HPDE6-E6E7 (cell line): Measurements from ENCODE around the gene THSD4.
"Not testable (repeated sequence)": the region's sequence is repeated elsewhere in the genome, so short reads cannot be mapped to it uniquely, and the experiment has no call there.

ENCODE experiments used
- DNase-seq: peaks from one replicate; pipeline ENCODE4 v3.0.0; 2011; ENCODE audit warnings: missing footprints; ENCODE audit errors: extremely low spot score

THSD4 gene

GRCh38 chr15:71189718-71190117, 74.4 kb downstream of the THSD4 start:
- no peak for DNase-seq

DNA sequence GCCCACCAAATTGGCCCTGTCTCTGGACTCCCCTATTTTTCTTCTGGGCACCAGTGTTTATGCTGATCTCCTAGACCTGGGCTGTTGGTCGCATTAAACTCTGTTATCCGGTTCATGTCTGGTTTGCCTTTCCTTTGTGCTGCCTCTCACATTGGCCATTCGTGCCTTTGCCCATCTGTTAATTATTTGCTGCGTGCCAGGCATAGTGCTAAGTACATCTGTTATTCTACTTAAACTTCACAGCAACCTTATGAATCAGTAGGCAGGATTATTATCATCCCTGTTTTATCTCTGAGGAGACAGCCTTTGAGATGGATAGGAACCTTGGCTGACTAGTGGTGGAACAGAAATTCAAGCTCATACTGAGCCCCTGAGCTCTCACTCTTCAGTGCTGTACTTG, 76.0 kb downstream of the THSD4 start:
- no peak for DNase-seq

DNA sequence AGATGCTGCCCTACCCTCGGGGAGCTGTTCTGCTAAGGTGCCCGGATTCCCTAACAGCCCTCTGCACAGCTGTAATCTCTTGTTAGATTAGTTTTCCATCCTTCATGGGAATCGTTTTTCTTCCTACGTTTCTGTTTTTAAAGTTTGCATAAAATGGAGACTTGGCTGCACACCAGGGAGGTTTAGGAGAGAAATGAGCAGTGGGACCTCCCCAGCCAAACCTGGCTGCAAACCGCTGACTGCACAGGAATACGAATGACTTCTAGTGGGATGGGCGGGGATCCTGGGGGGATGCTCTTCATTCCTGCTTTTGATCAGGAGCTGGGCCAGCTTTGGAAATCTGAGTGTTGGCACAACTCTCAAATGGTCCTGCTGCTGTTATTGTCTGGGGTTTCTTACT, 77.5 kb downstream of the THSD4 start:
- no peak for DNase-seq

DNA sequence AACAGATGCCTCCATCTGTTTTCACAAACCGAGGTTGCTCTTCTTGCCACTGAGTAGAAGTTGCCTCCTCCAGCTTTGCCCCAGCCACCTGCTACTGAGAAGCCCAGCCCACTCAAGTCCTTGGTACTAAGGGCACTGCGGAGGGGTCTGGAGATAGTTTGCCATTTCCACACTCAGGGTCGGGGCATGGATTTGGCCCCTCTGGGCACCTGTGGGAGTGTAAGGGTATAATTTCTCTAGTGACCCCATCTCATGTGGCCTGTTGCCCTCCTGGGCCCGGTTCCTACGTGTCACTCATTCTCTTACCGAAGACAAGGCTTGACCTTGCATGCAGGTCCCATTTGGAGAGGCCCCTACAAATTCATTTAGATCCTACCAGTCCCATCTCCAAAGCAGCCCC, 79.0 kb downstream of the THSD4 start:
- DNase-seq = no peak

GRCh38 chr15:71195242-71195641, 80.0 kb downstream of the THSD4 start:
- peak; percentile 21 for DNase-seq

- no peak for DNase-seq
These were observed 82.3 kb downstream of the THSD4 start for GRCh38 chr15:71197620-71198019.

DNA sequence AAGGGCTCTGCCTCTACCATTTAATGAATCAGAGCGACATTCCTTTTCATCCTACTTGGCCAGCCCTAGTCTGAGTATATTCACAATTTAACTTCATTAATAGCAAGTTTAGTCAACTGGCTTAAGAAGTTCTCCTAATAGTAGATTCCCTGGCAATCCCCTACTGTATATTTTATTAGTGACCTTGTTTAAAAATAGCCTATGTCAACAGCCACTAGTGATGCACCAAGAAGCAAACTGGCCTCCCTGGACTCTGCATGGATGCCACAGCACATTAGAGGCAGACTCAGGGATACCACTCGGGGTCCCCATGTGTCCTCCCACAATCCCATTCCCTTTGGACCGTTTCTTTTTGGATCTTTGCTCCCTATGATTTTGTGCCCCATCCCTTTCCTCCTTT, 83.6 kb downstream of the THSD4 start:
- DNase-seq = no peak

GRCh38 chr15:71199384-71200351, 84.4 kb downstream of the THSD4 start:
- no peak for DNase-seq

GRCh38 chr15:71201477-71201876, 86.2 kb downstream of the THSD4 start:
- DNase-seq = no peak

- DNase-seq = no peak
These were observed 87.4 kb downstream of the THSD4 start for GRCh38 chr15:71202712-71203111.

DNA sequence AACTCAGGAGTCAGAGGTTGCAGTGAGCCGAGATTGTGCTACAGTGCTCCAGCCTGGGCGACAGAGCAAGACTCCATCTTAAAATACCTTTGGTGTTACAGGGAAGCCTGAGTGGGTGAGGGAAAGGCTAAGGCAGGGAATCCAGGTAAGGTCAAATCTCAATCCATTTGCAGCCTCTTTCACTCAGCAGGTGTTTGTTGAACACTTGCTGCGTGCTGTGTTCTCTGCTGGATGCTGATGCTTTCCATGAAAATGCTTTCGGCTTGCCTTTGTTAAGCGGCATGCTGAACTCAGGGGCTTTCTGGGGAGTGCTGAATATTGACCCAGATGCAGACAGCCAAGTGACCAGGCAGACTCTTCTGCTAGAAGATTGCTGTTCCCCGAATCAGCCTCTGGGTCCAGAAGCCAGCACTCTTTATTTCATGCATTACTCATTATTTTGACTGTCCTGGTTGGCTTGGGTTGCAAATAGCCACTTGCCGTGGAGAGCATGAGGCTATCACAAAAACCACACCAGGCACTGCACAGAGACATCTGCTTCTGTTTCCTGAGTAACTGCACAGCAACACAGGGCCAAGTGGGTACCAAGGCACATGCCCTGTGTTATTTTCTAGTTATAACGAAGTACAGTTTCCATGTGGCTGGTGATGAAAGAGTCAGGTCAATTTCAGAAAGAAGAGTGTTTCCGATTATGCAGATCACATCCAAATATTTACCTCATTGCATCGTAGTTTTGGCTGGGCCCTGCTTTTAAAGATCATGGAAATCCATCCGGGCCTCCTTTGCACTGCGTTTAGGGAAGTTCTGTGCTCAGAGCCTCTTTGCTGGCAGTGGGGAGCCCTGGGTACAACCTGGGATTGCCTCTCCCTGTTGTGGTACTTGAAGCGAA, 88.6 kb downstream of the THSD4 start:
- no peak for DNase-seq

DNA sequence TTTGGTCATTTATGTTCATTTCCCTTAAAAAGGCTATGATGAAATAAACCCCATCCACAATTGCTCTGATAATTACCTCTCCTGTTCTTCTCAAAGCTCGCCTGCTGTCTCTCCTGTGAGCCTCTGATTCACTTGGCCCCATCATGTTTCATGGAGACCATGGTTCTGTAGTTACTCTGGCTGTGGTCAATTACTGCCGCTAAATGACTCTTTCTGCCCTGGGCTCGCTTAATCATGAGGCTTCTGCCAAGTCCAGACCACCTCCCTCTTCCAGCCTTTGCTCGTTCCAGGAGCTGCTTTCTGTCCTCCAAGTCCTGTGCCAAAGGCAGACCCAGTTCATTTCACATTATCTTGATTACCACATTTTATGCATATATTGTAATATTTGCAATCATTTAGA, 91.9 kb downstream of the THSD4 start:
- no peak for DNase-seq

GRCh38 chr15:71212146-71212545, 96.9 kb downstream of the THSD4 start:
- no peak for DNase-seq

GRCh38 chr15:71213943-71214342, 98.7 kb downstream of the THSD4 start:
- DNase-seq = not testable (repeated sequence)

DNA sequence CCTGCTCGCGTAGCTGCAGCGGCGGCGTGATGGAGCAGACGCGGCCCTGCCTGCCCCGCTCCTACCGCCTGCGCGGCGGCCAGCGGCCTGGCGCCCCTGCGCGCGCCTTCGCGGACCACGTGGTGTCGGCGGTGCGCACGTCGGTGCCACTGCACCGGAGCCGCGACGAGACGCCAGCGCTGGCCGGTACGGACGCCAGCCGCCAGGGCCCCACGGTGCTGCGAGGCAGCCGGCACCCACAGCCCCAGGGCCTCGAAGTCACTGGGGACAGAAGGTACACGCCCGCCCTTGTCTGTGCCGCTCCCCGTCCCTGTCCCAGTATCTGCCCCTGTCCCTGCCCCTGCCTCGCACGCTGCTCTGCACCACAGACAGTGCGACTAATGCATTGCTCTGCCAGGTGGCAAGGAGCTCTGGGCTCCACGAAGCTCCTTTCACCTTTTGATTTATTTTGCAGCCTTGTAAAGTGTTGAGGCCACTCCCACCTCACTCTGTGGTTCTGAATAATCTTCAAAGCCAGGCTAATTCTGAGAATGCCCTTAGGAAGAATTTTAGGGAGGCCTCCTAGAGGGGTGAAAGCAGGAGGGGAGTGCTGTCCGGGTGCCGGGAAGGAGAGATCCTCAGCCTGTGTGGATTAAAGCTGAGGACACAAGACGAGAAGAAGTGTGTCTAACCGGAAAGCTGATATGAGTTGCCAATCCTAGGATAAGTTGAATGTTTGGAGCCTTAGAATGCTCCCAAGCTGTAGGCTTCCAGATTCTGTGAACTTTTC, 100.0 kb downstream of the THSD4 start:
- no peak for DNase-seq

- no peak for DNase-seq
These were observed 103.1 kb downstream of the THSD4 start for GRCh38 chr15:71218272-71218805.

- no peak for DNase-seq
These were observed 103.8 kb downstream of the THSD4 start for GRCh38 chr15:71219101-71219500.

DNA sequence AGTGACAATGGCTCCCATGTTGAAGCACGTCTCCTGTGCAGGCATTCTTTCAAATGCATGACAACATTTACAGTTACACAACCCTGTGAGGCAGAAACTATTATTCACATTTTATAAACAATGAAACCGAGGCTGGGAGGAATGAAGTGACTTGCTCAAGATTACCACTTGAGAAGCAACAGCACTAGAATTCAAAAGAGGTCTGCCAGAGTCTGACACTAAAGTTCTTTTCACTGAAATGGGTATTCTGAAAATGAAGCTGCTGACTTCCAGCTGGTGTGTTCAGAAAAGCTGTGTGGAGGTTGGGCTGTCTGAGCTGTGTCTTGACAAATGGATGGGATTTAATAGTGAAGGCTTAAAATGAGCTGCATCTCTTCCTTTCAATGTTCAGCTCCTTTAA, 104.4 kb downstream of the THSD4 start:
- no peak for DNase-seq

- DNase-seq = no peak
These were observed 105.6 kb downstream of the THSD4 start for GRCh38 chr15:71220828-71221227.

GRCh38 chr15:71221417-71221816, 106.1 kb downstream of the THSD4 start:
- no peak for DNase-seq

GRCh38 chr15:71223516-71223915, 108.2 kb downstream of the THSD4 start:
- DNase-seq = no peak

DNA sequence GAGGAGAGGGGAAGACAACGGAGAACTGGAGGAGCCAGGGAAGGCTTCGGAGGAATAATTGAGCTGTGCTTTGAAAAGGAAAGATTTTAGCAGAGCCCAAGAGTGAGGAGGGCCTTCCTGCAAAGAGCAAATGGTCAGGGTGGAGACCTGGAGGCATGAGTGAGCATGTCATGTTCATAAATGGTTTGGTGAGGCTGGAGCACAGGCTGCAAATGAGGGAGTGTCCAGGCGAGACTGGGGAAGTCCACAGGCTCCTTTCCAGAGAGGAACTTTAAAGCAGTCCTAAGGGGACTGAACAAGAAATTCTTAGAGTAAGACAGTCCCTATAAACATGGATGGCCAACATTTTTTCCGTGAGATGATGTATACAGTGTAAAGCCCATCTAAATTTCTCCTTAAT, 108.8 kb downstream of the THSD4 start:
- no peak for DNase-seq
